Transverse colon (tissue), 4 donors: ENCODE results near the gene ANKRD10. TPM values are rescaled to one million over a fixed set of nuclear protein-coding genes. Genes with fewer than 3 reads are reported as not detected.

Experiments used
- DNase-seq: peaks from one replicate; pipeline ENCODE4 v3.0.0-alpha.2; 2019
- H3K27ac ChIP-seq, 4 donors: fragments of 200-600 bp; sonication (generic); 2 replicates each; pipeline ENCODE4 v1.5.1; 2016 to 2018; ENCODE audit warnings: inconsistent platforms in 4 of 4
- H3K27me3 ChIP-seq: fragments of 200-600 bp; sonication (generic); 2 replicates; pipeline ENCODE4 v1.5.1; 2017; ENCODE audit warnings: inconsistent platforms
- H3K36me3 ChIP-seq, 4 donors: fragments of 200-600 bp; sonication (generic); 2 replicates each; pipeline ENCODE4 v1.5.1; 2017 to 2019; ENCODE audit warnings: inconsistent platforms in 4 of 4
- H3K4me1 ChIP-seq, 4 donors: fragments of 200-600 bp; sonication (generic); 2 replicates each; pipeline ENCODE4 v1.5.1; 2017 to 2020; ENCODE audit warnings: inconsistent platforms in 4 of 4
- H3K4me3 ChIP-seq, 4 donors: fragments of 200-600 bp; sonication (generic); 1 replicate in 1 of 4; 2 replicates in 3 of 4; pipeline versions ENCODE4 v1.5.1 to v1.6.1; 2017 to 2019; ENCODE audit warnings: inconsistent platforms in 4 of 4
- H3K9me3 ChIP-seq, 2 donors: fragments of 200-600 bp; sonication (generic); 2 replicates each; pipeline ENCODE4 v1.5.1; 2017 to 2019; ENCODE audit warnings: inconsistent platforms in 2 of 2
- EP300 ChIP-seq: sonication (generic); formaldehyde crosslinking; IDR thresholded peaks from one replicate; pipeline ENCODE4 v1.6.1; 2017; ENCODE audit warnings: antibody characterized with exemption, low read depth
- POLR2A ChIP-seq: fragments of 450-650 bp; IDR thresholded peaks from one replicate; pipeline ENCODE4 v1.6.1; 2016; ENCODE audit warnings: antibody characterized with exemption, mild to moderate bottlenecking, moderate library complexity
- POLR2AphosphoS5 ChIP-seq, 3 donors: sonication (generic); formaldehyde crosslinking; IDR thresholded peaks; one replicate each; pipeline ENCODE4 v1.6.1; 2016; ENCODE audit warnings: antibody characterized with exemption in 3 of 3
- WGBS, 2 donors: methylation state at CpG; one replicate each; pipeline ENCODE4 v1.1.5; 2018; ENCODE audit warnings: low coverage in 1 of 2; 5-methylcytosine and 5-hydroxymethylcytosine counted together
- in situ Hi-C, 4 donors: fragments of 200-750 bp; cut with MboI; loops; one replicate each; pipeline versions ENCODE4 v1.15.0 to v1.15.1; 2017; ENCODE audit warnings: low sequenced_read_pairs in 3 of 4, low pct_ligation_motif_present in 1 of 4, low pct_unique_long_range_greater_than_20kb in 1 of 4
- intact Hi-C: fragments of 100-400 bp; cut with DNase I; formaldehyde crosslinking; loops from one replicate; pipeline ENCODE4 v1.15.1; 2023; ENCODE audit warnings: low total_unique reads
- total RNA-seq, 4 donors: library from RNA; depleted of rRNA; stranded (reverse); fragments of >200 nt; gene quantifications; one replicate each; pipeline ENCODE4 v1.1.0, GENCODE V29; 2016
- TF ChIP-seq, protein P1 (sequence below), 5 experiments: fragments of 200-600 bp in 3 of 5; fragments of 450-650 bp in 2 of 5; sonication (generic) in 3 of 5; IDR thresholded peaks; 1 replicate in 2 of 5; 2 replicates in 3 of 5; pipeline ENCODE4 v1.5.1; 2016 to 2017; ENCODE audit warnings: antibody characterized with exemption in 5 of 5, inconsistent platforms in 3 of 5, mild to moderate bottlenecking in 2 of 5, moderate library complexity in 1 of 5

ANKRD10 gene
- total RNA-seq, 4 donors from 2014 or later, result 124 to 286 (median 188) TPM

DNA sequence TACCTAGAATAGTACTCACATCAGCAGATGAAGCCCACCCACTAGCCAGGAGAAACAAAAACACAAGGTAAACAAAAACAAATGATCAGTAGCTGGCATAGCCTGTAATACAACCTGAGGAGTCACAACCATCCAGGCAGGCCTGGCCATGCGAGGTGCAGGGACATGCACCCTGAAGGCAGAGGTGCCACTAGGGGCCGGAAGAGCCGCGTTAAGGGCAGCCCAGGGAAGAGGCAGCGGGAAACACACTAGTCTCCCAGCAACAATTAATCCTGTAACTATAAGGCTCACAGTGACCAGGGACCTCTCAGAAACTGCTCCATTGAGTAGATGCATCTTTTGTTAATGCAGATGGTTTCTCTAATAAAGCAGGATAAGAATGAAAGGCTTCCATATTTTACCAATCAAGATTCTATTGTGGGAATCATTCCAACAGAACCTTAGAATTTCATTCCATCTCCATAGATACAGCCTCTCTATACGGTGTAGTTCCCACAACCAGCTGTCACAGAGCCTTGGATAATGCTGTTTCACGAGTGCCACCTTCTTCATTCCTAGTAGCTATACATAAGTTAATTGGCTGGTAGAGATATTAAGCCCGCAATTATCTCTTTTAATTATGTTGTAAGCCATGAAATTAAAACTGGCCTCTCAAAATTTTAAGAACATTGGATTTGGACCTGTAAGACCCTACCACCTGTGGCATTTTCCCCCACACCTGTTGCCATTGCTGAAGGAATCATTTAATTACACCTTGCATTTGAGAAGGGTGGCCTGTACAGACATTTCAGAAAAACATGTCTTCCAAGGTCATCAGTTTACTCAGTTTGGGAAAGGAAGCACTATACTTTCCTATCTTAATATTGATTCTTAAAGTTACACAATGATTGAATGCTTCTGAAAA, 28.7 kb downstream of the ANKRD10 start:
- Histone ChIP-seq H3K9me3 (no peaks in the 10 kb centered on the region), H3K27me3 (no peaks in the 10 kb centered on the region), H3K36me3 (no peaks in the 10 kb centered on the region), H3K27ac (no peak overlapping the region), H3K4me3 (no peak overlapping the region), H3K4me1 (peaks cover 0 to 21% (median 7%) of the 10 kb centered on the region in 4 donors)
- DNase-seq, result no peak
- in situ Hi-C loops, result no loop called here
- no peak for TF ChIP-seq POLR2AphosphoS5 (IDR thresholded peaks at IDR 0.05)
- TF ChIP-seq, protein P1, sequence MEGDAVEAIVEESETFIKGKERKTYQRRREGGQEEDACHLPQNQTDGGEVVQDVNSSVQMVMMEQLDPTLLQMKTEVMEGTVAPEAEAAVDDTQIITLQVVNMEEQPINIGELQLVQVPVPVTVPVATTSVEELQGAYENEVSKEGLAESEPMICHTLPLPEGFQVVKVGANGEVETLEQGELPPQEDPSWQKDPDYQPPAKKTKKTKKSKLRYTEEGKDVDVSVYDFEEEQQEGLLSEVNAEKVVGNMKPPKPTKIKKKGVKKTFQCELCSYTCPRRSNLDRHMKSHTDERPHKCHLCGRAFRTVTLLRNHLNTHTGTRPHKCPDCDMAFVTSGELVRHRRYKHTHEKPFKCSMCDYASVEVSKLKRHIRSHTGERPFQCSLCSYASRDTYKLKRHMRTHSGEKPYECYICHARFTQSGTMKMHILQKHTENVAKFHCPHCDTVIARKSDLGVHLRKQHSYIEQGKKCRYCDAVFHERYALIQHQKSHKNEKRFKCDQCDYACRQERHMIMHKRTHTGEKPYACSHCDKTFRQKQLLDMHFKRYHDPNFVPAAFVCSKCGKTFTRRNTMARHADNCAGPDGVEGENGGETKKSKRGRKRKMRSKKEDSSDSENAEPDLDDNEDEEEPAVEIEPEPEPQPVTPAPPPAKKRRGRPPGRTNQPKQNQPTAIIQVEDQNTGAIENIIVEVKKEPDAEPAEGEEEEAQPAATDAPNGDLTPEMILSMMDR (IDR thresholded peaks at IDR 0.05), result no peak
- no peak for TF ChIP-seq POLR2A
- TF ChIP-seq EP300, result no peak
- WGBS, 2 donors, result 59 to 68% methylated on average over 6 to 8 of the region's 8 CpGs
- intact Hi-C loops, result no loop called here

DNA sequence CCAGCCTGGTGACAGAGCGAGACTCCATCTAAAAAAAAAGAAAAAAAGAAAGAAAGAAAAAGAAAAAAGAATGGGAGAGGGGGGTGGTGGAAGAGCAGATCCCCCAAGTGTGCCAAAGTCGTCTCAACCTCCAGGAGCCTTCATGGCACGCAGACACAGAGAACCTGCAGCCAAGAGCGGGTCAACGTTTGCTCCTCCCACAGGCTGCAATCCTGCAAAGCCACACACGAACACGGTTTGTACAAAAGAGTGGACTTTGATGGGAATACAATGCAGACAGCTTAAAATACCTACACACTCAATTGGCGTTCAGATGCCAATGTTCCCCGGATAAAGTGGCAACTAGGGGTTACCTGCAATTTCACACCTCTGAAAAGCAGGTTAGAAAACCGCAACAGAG, 29.4 kb downstream of the ANKRD10 start:
- WGBS, 2 donors, result 80 to 89% methylated on average over 2 to 10 of the region's 10 CpGs
- TF ChIP-seq POLR2AphosphoS5 (IDR thresholded peaks at IDR 0.05), result no peak
- TF ChIP-seq, protein P1 (IDR thresholded peaks at IDR 0.05), result no peak
- no peak for TF ChIP-seq EP300
- no peak for TF ChIP-seq POLR2A
- H3K4me3 ChIP-seq, result no peak overlapping the region

DNA sequence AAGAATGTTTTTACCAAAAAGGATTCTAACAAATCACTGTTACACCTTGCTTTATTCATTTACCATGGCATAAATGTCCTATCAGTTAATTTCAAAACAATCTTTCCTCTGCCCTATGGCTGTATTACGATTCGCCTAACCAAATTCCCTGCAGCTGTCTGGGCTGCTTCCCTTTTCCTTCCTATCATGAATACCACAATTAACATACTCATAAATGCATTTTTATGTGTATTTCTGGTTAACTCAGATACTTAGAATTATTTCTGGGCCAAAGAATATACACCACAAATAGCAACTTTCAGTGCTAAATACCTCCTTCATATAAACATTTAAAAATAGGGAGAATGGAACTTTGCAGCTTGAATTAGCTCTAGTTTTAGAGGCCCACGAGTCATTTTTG, 30.4 kb downstream of the ANKRD10 start:
- no peaks in the 10 kb centered on the region for H3K9me3 ChIP-seq
- H3K4me3 ChIP-seq, result no peak overlapping the region
- intact Hi-C loops, result no loop called here
- in situ Hi-C loops, result no loop called here
- WGBS, 2 donors, result 62 to 84% methylated on average over 1 to 3 of the region's 3 CpGs
- H3K27me3 ChIP-seq, result no peaks in the 10 kb centered on the region
- H3K36me3 ChIP-seq, result no peaks in the 10 kb centered on the region
- H3K4me1 ChIP-seq, result peaks cover 0 to 21% (median 5%) of the 10 kb centered on the region in 4 donors
- TF ChIP-seq POLR2AphosphoS5 (IDR thresholded peaks at IDR 0.05) (no peak), EP300 (no peak), POLR2A (no peak)
- TF ChIP-seq, protein P1 (IDR thresholded peaks at IDR 0.05), result no peak
- DNase-seq, result no peak
- H3K27ac ChIP-seq, result no peak overlapping the region

More for the DNA sequence above, 29.4 kb downstream of the ANKRD10 start:
- no peaks in the 10 kb centered on the region for H3K9me3 ChIP-seq
- H3K27ac ChIP-seq, result no peak overlapping the region
- H3K36me3 ChIP-seq, result no peaks in the 10 kb centered on the region
- intact Hi-C loops, result no loop called here
- no peak for DNase-seq
- peaks cover 0 to 21% (median 7%) of the 10 kb centered on the region in 4 donors for H3K4me1 ChIP-seq
- H3K27me3 ChIP-seq, result no peaks in the 10 kb centered on the region
- in situ Hi-C loops, result no loop called here

DNA sequence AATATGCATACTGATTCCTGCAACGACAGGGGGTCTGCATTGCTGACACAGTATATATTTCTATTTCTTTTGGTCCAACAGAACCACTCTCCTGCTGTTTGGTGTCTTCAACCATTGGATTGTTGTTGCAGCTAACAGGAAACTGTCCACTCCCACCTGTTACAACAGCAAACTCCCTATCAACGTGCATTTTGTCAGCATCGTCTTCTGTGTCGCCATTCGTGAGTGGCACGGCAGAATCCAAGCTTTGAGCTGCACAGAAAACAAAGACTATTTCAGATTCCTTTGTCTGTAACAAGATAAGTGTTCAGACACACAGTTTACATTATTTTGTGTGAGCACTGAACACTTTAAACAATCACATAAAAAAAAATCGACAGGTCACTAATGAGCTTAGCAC, 31.3 kb downstream of the ANKRD10 start:
- no peaks in the 10 kb centered on the region for H3K27me3 ChIP-seq
- no peak overlapping the region for H3K4me3 ChIP-seq
- no peaks in the 10 kb centered on the region for H3K36me3 ChIP-seq
- intact Hi-C loops, result no loop called here
- TF ChIP-seq POLR2A, result no peak
- no peak for TF ChIP-seq EP300
- TF ChIP-seq, protein P1 (IDR thresholded peaks at IDR 0.05), result no peak
- no peak for TF ChIP-seq POLR2AphosphoS5 (IDR thresholded peaks at IDR 0.05)
- H3K27ac ChIP-seq, result no peak overlapping the region
- no peak for DNase-seq
- H3K9me3 ChIP-seq, result no peaks in the 10 kb centered on the region
- WGBS, 2 donors, result 72 to 85% methylated on average over 3 to 7 of the region's 7 CpGs
- H3K4me1 ChIP-seq, result peaks cover 0 to 11% (median under 1%) of the 10 kb centered on the region in 4 donors
- in situ Hi-C loops, result no loop called here
